Measurements from ENCODE around the gene GATAD1. TPM values are rescaled to one million over a fixed set of nuclear protein-coding genes. Genes with fewer than 3 reads are reported as not detected.
A peak's percentile ranks its signal among the peaks of the same experiment; 100 is the strongest.

The GATAD1 gene
- 26.2 to 32.9 TPM (median 31.3 TPM) in 3 replicates for total RNA-seq
- long read RNA-seq, transcript GATAD1-201 (5 exons, 3,962 nt): major isoform, 36 of 38 reads
- long read RNA-seq, partial matches to known transcripts: 0 of 38 reads
- long read RNA-seq, other reads (novel, unspliced or antisense): 1 of 38 reads

DNA sequence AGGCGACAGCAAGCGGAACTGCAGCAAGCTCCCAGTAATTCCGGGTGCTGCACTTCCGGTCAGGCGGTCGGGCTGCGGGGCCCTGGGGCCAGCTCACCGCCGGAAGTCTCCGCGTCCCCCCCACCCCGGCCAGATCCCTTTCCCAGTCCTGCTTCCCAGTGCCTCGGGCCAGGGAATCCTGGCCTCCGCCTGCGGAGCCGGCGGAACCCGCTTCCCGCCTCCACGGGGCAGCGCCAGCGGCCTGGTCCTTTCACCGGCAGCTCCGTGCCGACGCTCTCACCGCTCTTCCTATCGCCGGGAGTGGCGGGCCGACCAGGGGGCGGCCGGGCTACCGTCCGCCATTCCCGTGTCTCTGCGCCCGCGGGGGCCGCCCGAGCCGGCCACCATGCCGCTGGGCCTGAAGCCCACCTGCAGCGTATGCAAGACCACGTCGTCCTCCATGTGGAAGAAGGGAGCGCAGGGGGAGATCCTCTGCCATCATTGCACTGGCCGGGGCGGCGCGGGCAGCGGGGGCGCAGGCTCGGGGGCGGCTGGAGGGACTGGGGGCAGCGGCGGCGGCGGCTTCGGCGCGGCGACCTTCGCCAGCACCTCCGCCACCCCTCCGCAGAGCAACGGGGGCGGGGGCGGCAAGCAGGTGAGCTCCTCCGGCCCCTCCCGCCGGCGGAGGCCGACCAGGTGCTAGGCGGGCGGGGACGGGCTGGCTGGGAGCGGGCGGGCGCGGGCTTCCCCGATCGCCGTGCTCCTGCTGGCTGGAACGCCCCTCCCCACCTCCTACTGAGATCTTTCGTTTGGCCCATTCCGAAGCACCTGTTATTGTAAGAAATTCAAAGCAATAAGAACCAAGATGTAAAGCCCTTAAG, at the start of gene GATAD1:
TSS of gene GATAD1 (plus strand) at position 138 of the 860 bp plus-strand sequence. CDS start at position 386, 248 bp downstream.
- Mint-ChIP-seq H3K36me3 (ENCODE audit: low read depth) (peaks cover 7% of the 10 kb centered on the region), H3K4me3 (ENCODE audit: unreplicated experiment) (peak within 1 kb of the TSS; percentile 76), H3K27me3 (ENCODE audit: low read depth) (peaks cover 1% of the 10 kb centered on the region), H3K9me3 (ENCODE audit: low read depth) (peaks cover 4% of the 10 kb centered on the region), H3K27ac (ENCODE audit: unreplicated experiment) (peak within 1 kb of the TSS; percentile 82), H3K4me1 (ENCODE audit: low read depth) (peaks cover 24% of the 10 kb centered on the region)
- peak; percentile 95 for TF ChIP-seq CTCF (IDR thresholded peaks at IDR 0.05)
- DNase-seq (ENCODE audit: low spot score): peak; percentile 95

DNA sequence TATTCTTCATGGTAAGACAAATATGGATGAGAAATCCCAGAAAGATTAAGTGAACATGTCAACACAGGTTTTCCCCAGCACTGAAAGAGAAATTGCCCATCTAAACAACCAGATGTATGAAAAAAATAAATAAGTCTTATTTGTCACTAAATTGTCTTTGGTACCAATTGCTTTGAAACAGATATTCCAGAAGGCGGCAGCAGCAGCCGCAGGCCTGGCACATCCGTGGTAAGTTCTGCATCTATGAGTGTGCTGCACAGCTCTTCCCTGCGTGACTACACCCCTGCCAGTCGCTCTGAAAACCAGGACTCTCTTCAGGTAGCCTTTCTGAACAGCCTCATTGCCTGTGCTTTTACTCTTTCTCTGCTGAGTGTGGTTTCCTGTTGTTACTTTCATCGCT, 49.7 kb upstream of the GATAD1 start:
- no peak for DNase-seq (ENCODE audit: low spot score)
- Mint-ChIP-seq H3K27me3 (ENCODE audit: low read depth) (no peaks in the 10 kb centered on the region), H3K36me3 (ENCODE audit: low read depth) (peaks cover 20% of the 10 kb centered on the region), H3K27ac (ENCODE audit: unreplicated experiment) (peak overlapping the region; percentile 12), H3K4me1 (ENCODE audit: low read depth) (no peaks in the 10 kb centered on the region), H3K9me3 (ENCODE audit: low read depth) (no peaks in the 10 kb centered on the region), H3K4me3 (ENCODE audit: unreplicated experiment) (no peak overlapping the region)
- TF ChIP-seq CTCF (IDR thresholded peaks at IDR 0.05): no peak

- H3K4me1 Mint-ChIP-seq (ENCODE audit: low read depth): no peaks in the 10 kb centered on the region
- DNase-seq (ENCODE audit: low spot score): no peak
- H3K4me3 Mint-ChIP-seq (ENCODE audit: unreplicated experiment): no peak overlapping the region
- H3K36me3 Mint-ChIP-seq (ENCODE audit: low read depth): peaks cover 23% of the 10 kb centered on the region
- H3K27ac Mint-ChIP-seq (ENCODE audit: unreplicated experiment): no peak overlapping the region
- H3K9me3 Mint-ChIP-seq (ENCODE audit: low read depth): no peaks in the 10 kb centered on the region
- H3K27me3 Mint-ChIP-seq (ENCODE audit: low read depth): no peaks in the 10 kb centered on the region
- no peak for TF ChIP-seq CTCF (IDR thresholded peaks at IDR 0.05)
Measured at GRCh38 chr7:92400013-92400412, 47.3 kb upstream of the GATAD1 start.

DNA sequence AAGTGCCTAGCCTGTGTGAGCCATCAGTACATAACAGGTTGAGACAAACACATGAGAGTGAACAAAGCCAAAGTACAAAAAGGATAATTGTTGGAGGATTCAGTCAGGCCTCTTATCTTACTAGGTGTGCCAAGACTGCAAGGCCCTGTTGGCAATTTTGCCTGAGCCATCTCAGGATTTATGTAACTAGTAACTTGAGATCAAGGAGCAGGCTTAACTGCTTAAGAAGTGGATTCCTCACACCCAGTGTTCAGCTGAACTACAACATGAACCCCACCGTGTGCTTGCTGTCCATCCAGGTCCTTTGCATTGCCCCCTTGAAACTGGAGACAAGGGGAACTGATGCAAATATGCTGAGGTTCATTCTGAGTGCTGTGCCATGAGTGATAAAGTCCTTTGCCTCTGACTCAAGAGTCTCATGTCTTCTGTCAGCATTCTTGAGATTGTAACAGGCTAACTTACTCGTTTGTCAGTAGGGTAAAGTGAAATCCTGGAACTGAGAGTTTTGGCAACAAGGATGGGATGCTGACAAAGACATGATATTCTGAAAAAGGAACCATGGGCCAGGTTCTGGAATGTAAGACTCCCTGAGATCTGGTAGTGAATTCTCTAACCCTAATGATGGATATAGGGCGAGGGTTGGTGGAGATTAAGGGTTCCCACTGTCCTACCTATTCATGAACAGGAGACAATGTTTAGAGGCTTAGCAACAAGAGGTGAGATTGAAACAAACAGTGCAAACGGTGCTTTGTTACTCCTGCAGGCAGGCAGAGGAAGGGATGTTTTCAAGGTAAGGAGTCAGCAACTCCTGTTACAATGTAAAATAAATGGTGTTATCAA, 44.1 kb upstream of the GATAD1 start:
- no peak overlapping the region for H3K27ac Mint-ChIP-seq (ENCODE audit: unreplicated experiment)
- H3K4me3 Mint-ChIP-seq (ENCODE audit: unreplicated experiment): no peak overlapping the region
- TF ChIP-seq CTCF (IDR thresholded peaks at IDR 0.05): no peak
- DNase-seq (ENCODE audit: low spot score): no peak
- H3K9me3 Mint-ChIP-seq (ENCODE audit: low read depth): no peaks in the 10 kb centered on the region
- no peaks in the 10 kb centered on the region for H3K4me1 Mint-ChIP-seq (ENCODE audit: low read depth)
- no peaks in the 10 kb centered on the region for H3K27me3 Mint-ChIP-seq (ENCODE audit: low read depth)
- H3K36me3 Mint-ChIP-seq (ENCODE audit: low read depth): peaks cover 21% of the 10 kb centered on the region

DNA sequence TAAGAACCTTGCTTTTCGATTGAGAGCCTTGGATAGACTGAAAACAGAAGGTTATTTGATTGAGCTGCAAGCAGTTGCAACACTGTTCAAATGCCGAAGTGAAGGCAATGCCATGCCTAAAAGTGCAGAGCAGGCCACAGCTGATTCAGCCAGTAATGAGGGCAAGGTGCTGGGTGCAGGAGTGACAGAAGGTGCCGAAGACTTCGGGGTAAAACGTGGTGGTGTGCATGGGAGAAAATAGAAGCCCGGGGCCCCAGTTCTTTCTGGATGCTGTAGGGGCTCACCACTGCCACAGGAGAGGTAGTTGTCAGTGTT, 43.6 kb upstream of the GATAD1 start:
- H3K4me3 Mint-ChIP-seq (ENCODE audit: unreplicated experiment): no peak overlapping the region
- no peak overlapping the region for H3K27ac Mint-ChIP-seq (ENCODE audit: unreplicated experiment)
- no peaks in the 10 kb centered on the region for H3K4me1 Mint-ChIP-seq (ENCODE audit: low read depth)
- H3K36me3 Mint-ChIP-seq (ENCODE audit: low read depth): peaks cover 15% of the 10 kb centered on the region
- no peak for DNase-seq (ENCODE audit: low spot score)
- TF ChIP-seq CTCF (IDR thresholded peaks at IDR 0.05): no peak
- H3K27me3 Mint-ChIP-seq (ENCODE audit: low read depth): no peaks in the 10 kb centered on the region
- H3K9me3 Mint-ChIP-seq (ENCODE audit: low read depth): no peaks in the 10 kb centered on the region

Data from chondrocyte (in vitro differentiated cells).